Upper lobe of right lung (tissue), 1 donor: ENCODE measurements around the gene CD99L2. TPM values are rescaled to one million over a fixed set of nuclear protein-coding genes. Genes with fewer than 3 reads are reported as not detected.

Experiments used
- ATAC-seq: fragments of 200-7000 bp; cut with Tn5 transposase; one replicate; pipeline ENCODE4 v1.9.1; 2020; ENCODE audit warnings: mild to moderate bottlenecking, moderate library complexity
- DNase-seq: peaks from one replicate; pipeline ENCODE4 v3.0.0-alpha.2; 2020
- H3K27ac ChIP-seq: fragments of 200-600 bp; one replicate; pipeline ENCODE4 v1.8.0; 2022
- H3K27me3 ChIP-seq: fragments of 200-600 bp; one replicate; pipeline ENCODE4 v1.8.0; 2022; ENCODE audit warnings: mild to moderate bottlenecking
- H3K36me3 ChIP-seq: fragments of 200-600 bp; one replicate; pipeline ENCODE4 v1.8.0; 2022
- H3K4me1 ChIP-seq: fragments of 200-600 bp; one replicate; pipeline ENCODE4 v1.8.0; 2022
- H3K4me3 ChIP-seq: fragments of 200-600 bp; one replicate; pipeline ENCODE4 v1.8.0; 2022; ENCODE audit warnings: mild to moderate bottlenecking
- H3K9me3 ChIP-seq: fragments of 200-600 bp; one replicate; pipeline ENCODE4 v1.8.0; 2022
- CTCF ChIP-seq: fragments of 200-600 bp; IDR thresholded peaks from one replicate; pipeline ENCODE4 v1.8.0; 2022; ENCODE audit warnings: antibody characterized with exemption
- intact Hi-C: fragments of 100-400 bp; cut with DNase I; formaldehyde crosslinking; loops from one replicate; pipeline ENCODE4 v1.11.0; 2022
- total RNA-seq: library from RNA; stranded (reverse); fragmentation: NEBNext Ultra II Directional; extraction: Animal tissue kit (Norgen Biotek cat#: 25700); gene quantifications from one replicate; pipeline ENCODE4 v1.2.1, GENCODE V29; 2021
- donor health status: DM: no; HTN: yes; CAD: no; lungs with severe emphysema.

The CD99L2 gene
- total RNA-seq, 1 donor from 2014 or later = 38.4 TPM

GRCh38 chrX:150936556-150936955 is 38.1 kb upstream of the CD99L2 start:
- TF ChIP-seq CTCF = no peak
- no peak for DNase-seq
- H3K27ac ChIP-seq = no peak overlapping the region
- no peaks in the 10 kb centered on the region for H3K9me3 ChIP-seq
- no peaks in the 10 kb centered on the region for H3K4me1 ChIP-seq
- no peak for ATAC-seq
- H3K4me3 ChIP-seq = no peak overlapping the region
- H3K36me3 ChIP-seq = no peaks in the 10 kb centered on the region
- H3K27me3 ChIP-seq = no peaks in the 10 kb centered on the region
- intact Hi-C loops = no loop called here

DNA sequence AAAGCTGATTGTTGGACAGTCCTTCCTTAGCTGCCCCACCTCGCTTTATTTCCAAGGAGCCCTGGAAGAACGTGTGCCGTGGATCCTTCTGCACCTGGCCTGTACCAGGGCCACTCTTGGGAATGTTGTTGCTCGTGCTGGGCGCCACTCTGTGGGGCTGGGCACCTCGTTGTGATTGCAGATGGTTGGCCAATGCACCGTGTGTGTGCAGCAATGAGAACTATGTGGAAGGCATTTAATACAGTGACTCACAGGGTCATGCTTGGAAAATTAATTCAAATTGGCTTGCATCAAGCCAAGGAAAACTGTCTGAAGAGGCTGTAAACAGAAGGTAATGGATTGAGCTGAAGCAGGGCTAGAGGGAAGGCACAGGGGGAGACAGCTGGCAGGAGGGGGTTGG is 37.0 kb upstream of the CD99L2 start:
- H3K27ac ChIP-seq = no peak overlapping the region
- no peak overlapping the region for H3K4me3 ChIP-seq
- ATAC-seq (no peak), DNase-seq (no peak)
- no peak for TF ChIP-seq CTCF
- H3K9me3 ChIP-seq = no peaks in the 10 kb centered on the region
- H3K36me3 ChIP-seq = no peaks in the 10 kb centered on the region
- intact Hi-C loops = no loop called here
- H3K4me1 ChIP-seq = no peaks in the 10 kb centered on the region
- no peaks in the 10 kb centered on the region for H3K27me3 ChIP-seq

GRCh38 chrX:150934453-150934852 is 36.0 kb upstream of the CD99L2 start:
- no peak for TF ChIP-seq CTCF
- no peaks in the 10 kb centered on the region for H3K27me3 ChIP-seq
- H3K4me3 ChIP-seq = no peak overlapping the region
- ATAC-seq (no peak), DNase-seq (no peak)
- H3K4me1 ChIP-seq = no peaks in the 10 kb centered on the region
- intact Hi-C loops = no loop called here
- no peak overlapping the region for H3K27ac ChIP-seq
- no peaks in the 10 kb centered on the region for H3K36me3 ChIP-seq
- no peaks in the 10 kb centered on the region for H3K9me3 ChIP-seq

- Histone ChIP-seq H3K27me3 (no peaks in the 10 kb centered on the region), H3K27ac (no peak overlapping the region), H3K9me3 (no peaks in the 10 kb centered on the region), H3K4me1 (no peaks in the 10 kb centered on the region), H3K4me3 (no peak overlapping the region), H3K36me3 (no peaks in the 10 kb centered on the region)
- TF ChIP-seq CTCF = no peak
- intact Hi-C loops = no loop called here
- no peak for ATAC-seq
- DNase-seq = no peak
Measured at GRCh38 chrX:150933945-150934350, 35.5 kb upstream of the CD99L2 start.

- no peaks in the 10 kb centered on the region for H3K27me3 ChIP-seq
- ATAC-seq (no peak), DNase-seq (no peak)
- intact Hi-C loops = no loop called here
- no peaks in the 10 kb centered on the region for H3K9me3 ChIP-seq
- TF ChIP-seq CTCF = no peak
- H3K4me1 ChIP-seq = no peaks in the 10 kb centered on the region
- H3K4me3 ChIP-seq = no peak overlapping the region
- H3K36me3 ChIP-seq = no peaks in the 10 kb centered on the region
- H3K27ac ChIP-seq = no peak overlapping the region
Measured at GRCh38 chrX:150929058-150929457, 30.6 kb upstream of the CD99L2 start.

DNA sequence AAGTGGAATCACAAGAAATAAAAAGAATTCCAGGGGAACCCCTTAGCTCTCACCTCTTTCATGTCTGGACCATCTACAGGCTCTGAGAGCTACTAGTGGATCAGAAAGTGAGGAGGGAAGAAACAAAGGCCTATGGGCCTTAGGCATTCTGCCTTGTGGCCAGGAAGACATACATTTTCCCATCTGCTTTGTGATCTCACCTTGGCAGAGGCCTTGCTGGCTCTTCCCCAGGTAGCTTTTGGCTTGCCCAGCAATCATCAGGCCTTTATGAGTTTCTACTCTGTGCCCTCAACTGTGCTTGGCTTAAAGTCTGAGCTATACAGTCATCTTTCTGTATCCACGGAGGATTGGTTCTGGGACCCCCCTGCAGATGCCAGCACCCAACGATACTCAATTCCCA is 28.3 kb upstream of the CD99L2 start:
- H3K36me3 ChIP-seq = no peaks in the 10 kb centered on the region
- intact Hi-C loops = no loop called here
- no peaks in the 10 kb centered on the region for H3K4me1 ChIP-seq
- TF ChIP-seq CTCF = no peak
- H3K27ac ChIP-seq = no peak overlapping the region
- no peak overlapping the region for H3K4me3 ChIP-seq
- DNase-seq (no peak), ATAC-seq (no peak)
- no peaks in the 10 kb centered on the region for H3K9me3 ChIP-seq
- H3K27me3 ChIP-seq = no peaks in the 10 kb centered on the region
